Measurements from ENCODE around the gene CARD10. TPM values are rescaled to one million over a fixed set of nuclear protein-coding genes. Genes with fewer than 3 reads are reported as not detected.
"Not testable (repeated sequence)": the region's sequence is repeated elsewhere in the genome, so short reads cannot be mapped to it uniquely, and the experiment has no call there.

CARD10 gene
- total RNA-seq, 4 donors from 2014 or later, result 2.6 to 5.7 (median 4.4) TPM

DNA sequence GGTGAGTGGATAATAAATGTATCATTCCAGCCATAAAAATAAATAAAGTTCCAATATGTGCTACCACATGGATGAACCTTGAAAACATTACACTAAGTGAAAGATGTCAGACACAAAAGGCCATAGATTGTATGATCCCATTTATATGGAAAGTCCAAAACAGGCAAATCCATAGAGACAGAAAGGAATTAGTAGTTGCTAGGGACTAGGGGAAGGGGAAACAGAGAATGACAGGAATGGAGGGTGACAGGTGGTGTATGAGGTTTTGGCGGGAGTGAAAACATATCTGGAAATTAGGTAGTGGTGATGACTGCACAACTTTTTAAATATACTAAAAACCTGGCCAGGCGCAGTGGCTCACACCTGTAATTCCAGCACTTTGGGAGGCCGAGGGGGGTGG is 15.2 kb upstream of the CARD10 start:
- ATAC-seq (no peak), DNase-seq (no peak)
- intact Hi-C loops (cut with DNase I; ENCODE audit: low total_unique reads), result no loop called here
- H3K4me3 ChIP-seq, result no peak overlapping the region
- in situ Hi-C loops (cut with MboI; ENCODE audit: low sequenced_read_pairs in 4 of 4), result loop anchor here in 1 of 4 donors (10.0 kb wide), 1 partner anchor 60 kb away; no protein-coding TSS in a partner anchor
- no peak for TF ChIP-seq POLR2A (IDR thresholded peaks at IDR 0.05)
- TF ChIP-seq, protein P1, sequence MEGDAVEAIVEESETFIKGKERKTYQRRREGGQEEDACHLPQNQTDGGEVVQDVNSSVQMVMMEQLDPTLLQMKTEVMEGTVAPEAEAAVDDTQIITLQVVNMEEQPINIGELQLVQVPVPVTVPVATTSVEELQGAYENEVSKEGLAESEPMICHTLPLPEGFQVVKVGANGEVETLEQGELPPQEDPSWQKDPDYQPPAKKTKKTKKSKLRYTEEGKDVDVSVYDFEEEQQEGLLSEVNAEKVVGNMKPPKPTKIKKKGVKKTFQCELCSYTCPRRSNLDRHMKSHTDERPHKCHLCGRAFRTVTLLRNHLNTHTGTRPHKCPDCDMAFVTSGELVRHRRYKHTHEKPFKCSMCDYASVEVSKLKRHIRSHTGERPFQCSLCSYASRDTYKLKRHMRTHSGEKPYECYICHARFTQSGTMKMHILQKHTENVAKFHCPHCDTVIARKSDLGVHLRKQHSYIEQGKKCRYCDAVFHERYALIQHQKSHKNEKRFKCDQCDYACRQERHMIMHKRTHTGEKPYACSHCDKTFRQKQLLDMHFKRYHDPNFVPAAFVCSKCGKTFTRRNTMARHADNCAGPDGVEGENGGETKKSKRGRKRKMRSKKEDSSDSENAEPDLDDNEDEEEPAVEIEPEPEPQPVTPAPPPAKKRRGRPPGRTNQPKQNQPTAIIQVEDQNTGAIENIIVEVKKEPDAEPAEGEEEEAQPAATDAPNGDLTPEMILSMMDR (IDR thresholded peaks at IDR 0.05 in 4 of 5, conservative IDR thresholded peaks at IDR 0.05 in 1 of 5), result no peak
- no peaks in the 10 kb centered on the region for H3K27me3 ChIP-seq
- no peaks in the 10 kb centered on the region for H3K4me1 ChIP-seq
- H3K36me3 ChIP-seq, result no peaks in the 10 kb centered on the region
- no peaks in the 10 kb centered on the region for H3K9me3 ChIP-seq
- no peak overlapping the region for H3K27ac ChIP-seq

DNA sequence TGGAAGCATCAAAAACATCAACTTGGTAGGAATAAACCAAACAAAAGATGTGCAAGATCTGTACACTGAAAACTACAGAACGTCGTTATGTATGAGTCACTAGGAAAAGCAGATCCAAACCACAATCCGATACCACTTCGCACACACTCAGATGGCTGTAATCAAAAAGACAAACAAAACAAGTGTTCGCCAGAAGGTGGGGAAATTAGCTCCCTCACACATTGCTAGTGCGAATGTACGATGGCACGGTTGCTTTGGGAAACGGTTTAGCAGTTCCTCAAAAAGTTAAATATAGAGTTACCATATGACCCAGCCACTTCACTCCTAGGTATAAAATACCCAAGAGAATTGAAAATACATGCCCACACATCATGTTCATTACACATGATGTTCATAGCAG is 14.8 kb upstream of the CARD10 start:
- Histone ChIP-seq H3K27ac (no peak overlapping the region), H3K27me3 (no peaks in the 10 kb centered on the region), H3K36me3 (no peaks in the 10 kb centered on the region), H3K4me3 (no peak overlapping the region), H3K4me1 (no peaks in the 10 kb centered on the region), H3K9me3 (no peaks in the 10 kb centered on the region)
- DNase-seq (no peak), ATAC-seq (no peak)
- intact Hi-C loops (cut with DNase I; ENCODE audit: low total_unique reads), result no loop called here
- in situ Hi-C loops (cut with MboI; ENCODE audit: low sequenced_read_pairs in 4 of 4), result loop anchor here in 1 of 4 donors (10.0 kb wide), 1 partner anchor 61 kb away; no protein-coding TSS in a partner anchor
- TF ChIP-seq, protein P1 (IDR thresholded peaks at IDR 0.05 in 4 of 5, conservative IDR thresholded peaks at IDR 0.05 in 1 of 5), result no peak
- no peak for TF ChIP-seq POLR2A (IDR thresholded peaks at IDR 0.05)

DNA sequence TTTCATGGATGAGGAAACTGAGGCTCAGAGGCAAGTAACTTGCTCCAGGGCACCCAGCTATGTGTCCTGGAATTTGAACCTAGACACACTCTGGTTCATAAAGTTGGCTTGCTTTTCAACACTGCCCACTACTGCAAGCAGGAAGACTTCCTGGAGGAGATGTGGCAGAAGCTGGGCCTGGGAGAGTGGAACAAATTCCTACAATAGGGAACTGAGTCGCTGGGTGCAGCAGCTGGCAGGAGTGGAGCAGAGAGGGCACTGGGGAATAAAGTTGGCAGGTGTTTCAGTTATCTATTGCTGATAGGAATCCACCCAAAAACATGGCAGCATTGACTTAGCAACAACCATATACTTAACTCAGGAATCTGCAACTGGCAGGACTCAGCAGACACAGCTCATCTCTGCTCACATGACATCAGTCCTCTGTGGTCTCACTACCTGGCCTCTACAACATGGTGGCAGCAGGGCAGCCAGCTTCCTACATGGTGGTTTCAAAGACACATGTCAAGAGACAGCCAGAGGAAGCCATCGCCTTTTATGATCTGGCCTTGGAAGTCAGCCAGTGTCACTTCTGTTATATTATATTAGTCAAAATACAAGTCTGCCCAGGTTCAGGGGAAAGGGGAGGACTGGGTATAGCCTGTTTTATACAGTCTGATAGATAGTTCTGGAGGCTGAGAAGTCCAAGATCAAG is 10.6 kb upstream of the CARD10 start:
- Histone ChIP-seq H3K27me3 (no peaks in the 10 kb centered on the region), H3K4me3 (no peak overlapping the region), H3K36me3 (no peaks in the 10 kb centered on the region), H3K9me3 (no peaks in the 10 kb centered on the region), H3K27ac (no peak overlapping the region), H3K4me1 (no peaks in the 10 kb centered on the region)
- in situ Hi-C loops (cut with MboI; ENCODE audit: low sequenced_read_pairs in 4 of 4) (loop anchor here in 1 of 4 donors (10.0 kb wide), 1 partner anchor 65 kb away; no protein-coding TSS in a partner anchor), intact Hi-C loops (cut with DNase I; ENCODE audit: low total_unique reads) (no loop called here)
- TF ChIP-seq, protein P1 (IDR thresholded peaks at IDR 0.05 in 4 of 5, conservative IDR thresholded peaks at IDR 0.05 in 1 of 5), result no peak
- no peak for TF ChIP-seq POLR2A (IDR thresholded peaks at IDR 0.05)
- no peak for DNase-seq
- ATAC-seq, result no peak

DNA sequence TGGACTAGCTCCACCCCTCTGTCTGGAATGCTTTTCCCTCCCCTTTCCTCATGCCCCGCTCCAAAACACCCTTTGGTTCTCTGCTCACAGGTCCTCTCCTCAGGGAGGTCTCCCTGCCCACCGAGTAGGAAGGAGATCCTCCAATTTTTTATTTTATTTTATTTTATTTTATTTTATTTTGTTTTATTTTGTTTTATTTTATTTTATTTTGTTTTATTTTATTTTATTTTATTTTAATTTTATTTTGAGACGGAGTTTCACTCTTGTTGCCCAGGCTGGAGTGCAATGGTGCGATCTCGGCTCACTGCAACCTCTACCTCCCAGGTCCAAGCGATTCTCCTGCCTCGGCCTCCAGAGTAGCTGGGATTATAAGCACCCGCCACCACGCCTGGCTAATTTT is 8.7 kb upstream of the CARD10 start:
- H3K27ac ChIP-seq; DNase-seq; H3K9me3 ChIP-seq; H3K36me3 ChIP-seq; intact Hi-C loops (cut with DNase I; ENCODE audit: low total_unique reads); H3K4me1 ChIP-seq; H3K4me3 ChIP-seq; ATAC-seq; H3K27me3 ChIP-seq; in situ Hi-C loops (cut with MboI; ENCODE audit: low sequenced_read_pairs in 4 of 4): not testable (repeated sequence)

DNA sequence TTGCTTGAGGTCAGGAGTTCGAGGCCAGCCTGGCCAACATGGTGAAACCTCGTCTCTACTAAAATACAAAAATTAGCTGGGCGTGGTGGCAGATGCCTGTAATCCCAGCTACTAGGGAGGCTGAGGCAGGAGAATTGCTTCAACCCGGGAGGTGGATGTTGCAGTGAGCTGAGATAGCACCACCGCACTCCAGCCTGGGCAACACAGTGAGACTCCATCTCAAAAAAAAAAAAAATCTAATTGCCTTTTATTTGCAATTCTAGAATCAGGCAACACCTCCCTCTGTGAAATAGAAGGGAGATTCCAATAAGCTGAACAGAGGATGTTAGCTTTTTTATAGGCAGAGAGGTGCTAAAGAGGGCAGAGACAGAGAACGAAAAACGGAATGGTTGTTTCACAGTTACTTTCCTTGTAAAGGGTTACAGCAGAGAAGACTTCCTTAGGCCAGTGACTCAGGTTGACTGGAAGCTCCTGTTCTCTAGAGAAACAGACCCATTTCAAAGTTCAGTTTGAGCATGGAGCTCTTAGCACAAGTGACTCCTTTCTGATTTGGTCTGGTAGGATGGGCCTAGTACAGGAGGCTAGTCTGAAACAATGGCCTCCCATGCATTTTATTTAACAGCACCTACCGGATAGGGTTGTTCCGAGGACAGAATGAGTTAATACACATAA is 8.0 kb upstream of the CARD10 start:
- DNase-seq; ATAC-seq; H3K9me3 ChIP-seq; H3K4me3 ChIP-seq; H3K36me3 ChIP-seq; H3K4me1 ChIP-seq; H3K27ac ChIP-seq; H3K27me3 ChIP-seq; intact Hi-C loops (cut with DNase I; ENCODE audit: low total_unique reads); in situ Hi-C loops (cut with MboI; ENCODE audit: low sequenced_read_pairs in 4 of 4): not testable (repeated sequence)
